Measurements from ENCODE around the gene PARVG.

Gene PARVG

DNA sequence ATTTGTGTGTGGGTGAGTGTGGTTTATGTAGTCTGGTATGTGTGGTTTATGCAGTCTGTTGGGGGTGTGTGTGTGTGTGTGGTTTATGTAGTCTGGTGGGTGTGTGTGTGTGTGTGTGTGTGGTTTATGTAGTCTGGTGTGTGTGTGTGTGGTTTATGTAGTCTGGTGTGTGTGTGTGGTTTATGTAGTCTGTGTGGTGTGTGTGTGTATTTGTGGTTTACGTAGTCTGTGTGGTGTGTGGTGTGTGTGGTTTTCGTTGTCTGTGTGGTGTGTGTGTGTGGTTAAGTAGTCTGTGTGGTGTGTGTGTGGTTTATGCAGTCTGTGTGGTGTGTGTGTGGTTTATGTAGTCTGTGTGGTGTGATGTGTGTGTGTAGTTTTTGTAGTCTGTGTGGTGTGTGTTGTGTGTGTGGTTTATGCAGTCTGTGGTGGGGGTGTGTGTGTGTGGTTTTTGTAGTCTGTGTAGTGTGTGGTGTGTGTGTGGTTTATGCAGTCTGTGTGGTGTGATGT, 26.2 kb upstream of the PARVG start:
- H2AK5ac ChIP-seq (ENCODE audit: low read length, severe bottlenecking), result peak overlapping the region; percentile 57
- peak overlapping the region in 1 of 2 experiments; percentile 19 for H3K14ac ChIP-seq (ENCODE audit: low read length in 2 of 2)
- peaks cover 31% of the 10 kb centered on the region for H3K4me1 ChIP-seq (ENCODE audit: control insufficient read depth, insufficient read depth, low read depth, low read length)
- H3K4me3 ChIP-seq (ENCODE audit: insufficient read depth in 1 of 2, low read depth in 1 of 2, low read length in 2 of 2), result no peak overlapping the region
- no peak overlapping the region for H3K9ac ChIP-seq (ENCODE audit: low read length)
- peak overlapping the region; percentile 21 for H3K27ac ChIP-seq (ENCODE audit: low read length, poor library complexity, severe bottlenecking)
- peaks cover 0 to 20% of the 10 kb centered on the region in 2 experiments for H3K36me3 ChIP-seq (ENCODE audit: control insufficient read depth in 1 of 2, insufficient read depth in 2 of 2, low read depth in 1 of 2, low read length in 2 of 2)
- H3K9me3 ChIP-seq (ENCODE audit: control insufficient read depth, low read length), result no peaks in the 10 kb centered on the region
- H2AFZ ChIP-seq (ENCODE audit: low read depth, low read length), result no peak overlapping the region
- 80% methylated on average over 2 of the region's 2 CpGs for WGBS
- H4K8ac ChIP-seq (ENCODE audit: low read length), result no peak overlapping the region
- no peak overlapping the region for H2BK5ac ChIP-seq (ENCODE audit: low read depth, low read length, poor library complexity, severe bottlenecking)
- H3K4ac ChIP-seq (ENCODE audit: low read depth in 1 of 2, low read length in 2 of 2), result no peak overlapping the region
- DNase-seq, result peak; percentile 18
- no peak overlapping the region for H2BK120ac ChIP-seq (ENCODE audit: low read depth, low read length)
- H3K27me3 ChIP-seq (ENCODE audit: control insufficient read depth in 1 of 2, insufficient read depth in 1 of 2, low read length in 2 of 2), result peaks cover 0 to 12% of the 10 kb centered on the region in 2 experiments
- no peak overlapping the region for H3K23ac ChIP-seq (ENCODE audit: low read length in 2 of 2)
- peak overlapping the region in 1 of 2 experiments; percentile 37 for H3K18ac ChIP-seq (ENCODE audit: low read depth in 1 of 2, low read length in 2 of 2)
- H3K79me1 ChIP-seq (replicated peaks; ENCODE audit: low read length, poor library complexity, severe bottlenecking), result no peaks in the 10 kb centered on the region
- no peak overlapping the region for H2BK15ac ChIP-seq (ENCODE audit: low read depth, poor library complexity, severe bottlenecking)
- no peak overlapping the region for H4K91ac ChIP-seq (ENCODE audit: low read length)
- H2BK12ac ChIP-seq (ENCODE audit: low read length in 2 of 2), result no peak overlapping the region
- H3K4me2 ChIP-seq (ENCODE audit: low read length, poor library complexity, severe bottlenecking), result no peak overlapping the region

DNA sequence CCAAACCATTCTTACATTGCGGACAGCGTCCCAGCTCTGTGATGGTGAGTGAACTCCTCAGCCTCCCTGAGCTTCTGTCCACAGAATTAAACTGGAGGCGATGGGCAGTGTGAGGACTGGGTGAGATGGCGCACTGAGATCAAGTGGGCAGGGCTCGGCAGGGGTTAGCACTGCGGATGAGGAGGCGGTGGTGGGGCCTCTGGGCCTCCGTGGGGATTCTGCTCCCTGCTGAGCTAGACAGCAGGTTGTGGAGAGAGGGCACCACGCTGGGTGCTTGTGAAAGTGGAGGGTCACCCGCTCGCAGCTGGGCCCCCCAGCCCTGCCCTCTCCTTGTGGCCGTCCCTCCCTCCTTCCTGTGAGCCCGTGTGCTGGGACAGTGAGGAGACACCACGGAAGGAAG, 25.6 kb upstream of the PARVG start:
- H3K4ac ChIP-seq (ENCODE audit: low read depth in 1 of 2, low read length in 2 of 2), result no peak overlapping the region
- H2BK120ac ChIP-seq (ENCODE audit: low read depth, low read length), result no peak overlapping the region
- whole genome bisulfite sequencing, result 88% methylated on average over 14 of the region's 14 CpGs
- H2AK5ac ChIP-seq (ENCODE audit: low read length, severe bottlenecking), result peak overlapping the region; percentile 53
- H3K4me3 ChIP-seq (ENCODE audit: insufficient read depth in 1 of 2, low read depth in 1 of 2, low read length in 2 of 2), result no peak overlapping the region
- H3K27me3 ChIP-seq (ENCODE audit: control insufficient read depth in 1 of 2, insufficient read depth in 1 of 2, low read length in 2 of 2), result peaks cover 0 to 12% of the 10 kb centered on the region in 2 experiments
- H3K9me3 ChIP-seq (ENCODE audit: control insufficient read depth, low read length), result no peaks in the 10 kb centered on the region
- no peak overlapping the region for H2BK15ac ChIP-seq (ENCODE audit: low read depth, poor library complexity, severe bottlenecking)
- H3K36me3 ChIP-seq (ENCODE audit: control insufficient read depth in 1 of 2, insufficient read depth in 2 of 2, low read depth in 1 of 2, low read length in 2 of 2), result peaks cover 0 to 20% of the 10 kb centered on the region in 2 experiments
- H3K4me1 ChIP-seq (ENCODE audit: control insufficient read depth, insufficient read depth, low read depth, low read length), result peaks cover 34% of the 10 kb centered on the region
- H2BK5ac ChIP-seq (ENCODE audit: low read depth, low read length, poor library complexity, severe bottlenecking), result no peak overlapping the region
- no peak for DNase-seq
- H3K14ac ChIP-seq (ENCODE audit: low read length in 2 of 2), result peak overlapping the region in 1 of 2 experiments; percentile 38
- no peak overlapping the region for H4K91ac ChIP-seq (ENCODE audit: low read length)
- no peaks in the 10 kb centered on the region for H3K79me1 ChIP-seq (replicated peaks; ENCODE audit: low read length, poor library complexity, severe bottlenecking)
- no peak overlapping the region for H3K4me2 ChIP-seq (ENCODE audit: low read length, poor library complexity, severe bottlenecking)
- H2AFZ ChIP-seq (ENCODE audit: low read depth, low read length), result no peak overlapping the region
- H2BK12ac ChIP-seq (ENCODE audit: low read length in 2 of 2), result no peak overlapping the region
- H3K27ac ChIP-seq (ENCODE audit: low read length, poor library complexity, severe bottlenecking), result no peak overlapping the region
- no peak overlapping the region for H3K9ac ChIP-seq (ENCODE audit: low read length)
- H3K23ac ChIP-seq (ENCODE audit: low read length in 2 of 2), result no peak overlapping the region
- no peak overlapping the region for H4K8ac ChIP-seq (ENCODE audit: low read length)
- no peak overlapping the region for H3K18ac ChIP-seq (ENCODE audit: low read depth in 1 of 2, low read length in 2 of 2)

DNA sequence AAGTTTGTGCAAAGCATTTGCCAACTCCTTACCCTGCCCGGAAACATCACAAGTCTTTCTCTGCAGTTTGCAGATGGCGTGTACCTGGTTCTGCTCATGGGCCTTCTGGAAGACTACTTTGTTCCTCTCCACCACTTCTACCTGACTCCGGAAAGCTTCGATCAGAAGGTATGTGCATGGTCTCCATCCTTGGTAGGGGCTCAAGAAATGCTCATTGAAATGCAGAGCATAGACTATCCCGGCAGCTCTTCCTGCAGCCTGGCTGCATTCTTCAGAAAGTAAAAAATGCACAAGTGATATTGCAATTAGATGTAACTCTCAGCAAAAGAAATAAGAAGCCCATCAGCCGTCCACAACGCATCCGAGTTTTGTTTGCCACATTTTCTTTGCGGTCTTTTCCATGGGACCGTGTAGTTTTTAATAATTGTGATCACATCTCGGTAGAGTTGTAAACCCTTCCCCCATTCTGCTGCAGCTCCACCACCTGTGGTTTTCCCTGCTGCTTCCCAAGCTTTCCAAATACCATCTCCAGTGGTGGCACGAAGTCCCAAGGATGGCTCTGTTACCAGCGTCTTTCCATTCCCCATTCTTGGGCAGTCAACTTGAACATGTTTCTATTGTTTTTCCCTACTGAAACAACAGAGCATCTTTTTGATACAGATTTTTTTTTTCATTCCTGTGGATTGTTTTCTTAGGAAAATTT, 22.7 kb upstream of the PARVG start:
- no peak overlapping the region for H3K27ac ChIP-seq (ENCODE audit: low read length, poor library complexity, severe bottlenecking)
- no peaks in the 10 kb centered on the region for H3K9me3 ChIP-seq (ENCODE audit: control insufficient read depth, low read length)
- no peak overlapping the region for H4K91ac ChIP-seq (ENCODE audit: low read length)
- H2BK5ac ChIP-seq (ENCODE audit: low read depth, low read length, poor library complexity, severe bottlenecking), result no peak overlapping the region
- no peak overlapping the region for H2BK120ac ChIP-seq (ENCODE audit: low read depth, low read length)
- H2AK5ac ChIP-seq (ENCODE audit: low read length, severe bottlenecking), result no peak overlapping the region
- peaks cover 0 to 16% of the 10 kb centered on the region in 2 experiments for H3K27me3 ChIP-seq (ENCODE audit: control insufficient read depth in 1 of 2, insufficient read depth in 1 of 2, low read length in 2 of 2)
- no peaks in the 10 kb centered on the region for H3K79me1 ChIP-seq (replicated peaks; ENCODE audit: low read length, poor library complexity, severe bottlenecking)
- H3K14ac ChIP-seq (ENCODE audit: low read length in 2 of 2), result no peak overlapping the region
- H3K4me1 ChIP-seq (ENCODE audit: control insufficient read depth, insufficient read depth, low read depth, low read length), result peaks cover 32% of the 10 kb centered on the region
- no peak overlapping the region for H2BK15ac ChIP-seq (ENCODE audit: low read depth, poor library complexity, severe bottlenecking)
- H3K23ac ChIP-seq (ENCODE audit: low read length in 2 of 2), result no peak overlapping the region
- H2BK12ac ChIP-seq (ENCODE audit: low read length in 2 of 2), result no peak overlapping the region
- no peak overlapping the region for H3K18ac ChIP-seq (ENCODE audit: low read depth in 1 of 2, low read length in 2 of 2)
- H4K8ac ChIP-seq (ENCODE audit: low read length), result no peak overlapping the region
- no peak overlapping the region for H2AFZ ChIP-seq (ENCODE audit: low read depth, low read length)
- H3K4ac ChIP-seq (ENCODE audit: low read depth in 1 of 2, low read length in 2 of 2), result no peak overlapping the region
- no peak overlapping the region for H3K4me2 ChIP-seq (ENCODE audit: low read length, poor library complexity, severe bottlenecking)
- no peak overlapping the region for H3K4me3 ChIP-seq (ENCODE audit: insufficient read depth in 1 of 2, low read depth in 1 of 2, low read length in 2 of 2)
- 94% methylated on average over 13 of the region's 13 CpGs for WGBS
- peaks cover 0 to 16% of the 10 kb centered on the region in 2 experiments for H3K36me3 ChIP-seq (ENCODE audit: control insufficient read depth in 1 of 2, insufficient read depth in 2 of 2, low read depth in 1 of 2, low read length in 2 of 2)
- DNase-seq, result no peak
- no peak overlapping the region for H3K9ac ChIP-seq (ENCODE audit: low read length)

DNA sequence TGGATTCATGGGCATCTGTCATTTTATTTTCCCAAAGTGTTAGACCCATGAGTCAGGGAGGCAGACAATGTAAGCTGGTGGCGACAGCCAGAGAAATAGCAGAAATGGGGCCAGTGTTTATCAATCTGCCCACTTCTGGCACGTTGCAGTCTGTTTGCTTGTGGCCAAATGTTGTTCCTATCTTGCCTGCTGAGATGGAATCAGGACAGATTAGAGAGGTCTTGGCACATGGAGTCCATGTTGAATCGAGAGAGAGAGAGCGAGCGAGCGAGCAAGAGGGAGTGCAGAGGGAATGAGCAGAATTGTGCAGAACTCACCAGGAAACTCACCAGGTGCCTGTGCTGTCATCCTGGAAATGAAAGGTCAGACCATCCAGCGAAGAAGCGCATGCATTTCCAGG, 21.9 kb upstream of the PARVG start:
- H3K4me3 ChIP-seq (ENCODE audit: insufficient read depth in 1 of 2, low read depth in 1 of 2, low read length in 2 of 2), result no peak overlapping the region
- peaks cover 0 to 16% of the 10 kb centered on the region in 2 experiments for H3K27me3 ChIP-seq (ENCODE audit: control insufficient read depth in 1 of 2, insufficient read depth in 1 of 2, low read length in 2 of 2)
- H3K9ac ChIP-seq (ENCODE audit: low read length), result no peak overlapping the region
- no peak overlapping the region for H3K14ac ChIP-seq (ENCODE audit: low read length in 2 of 2)
- peaks cover 0 to 13% of the 10 kb centered on the region in 2 experiments for H3K36me3 ChIP-seq (ENCODE audit: control insufficient read depth in 1 of 2, insufficient read depth in 2 of 2, low read depth in 1 of 2, low read length in 2 of 2)
- no peak overlapping the region for H4K8ac ChIP-seq (ENCODE audit: low read length)
- H4K91ac ChIP-seq (ENCODE audit: low read length), result no peak overlapping the region
- no peak overlapping the region for H2BK12ac ChIP-seq (ENCODE audit: low read length in 2 of 2)
- H3K18ac ChIP-seq (ENCODE audit: low read depth in 1 of 2, low read length in 2 of 2), result no peak overlapping the region
- no peak overlapping the region for H3K27ac ChIP-seq (ENCODE audit: low read length, poor library complexity, severe bottlenecking)
- no peak overlapping the region for H2BK120ac ChIP-seq (ENCODE audit: low read depth, low read length)
- no peak overlapping the region for H2BK5ac ChIP-seq (ENCODE audit: low read depth, low read length, poor library complexity, severe bottlenecking)
- H3K4me2 ChIP-seq (ENCODE audit: low read length, poor library complexity, severe bottlenecking), result no peak overlapping the region
- no peak overlapping the region for H2BK15ac ChIP-seq (ENCODE audit: low read depth, poor library complexity, severe bottlenecking)
- H3K4me1 ChIP-seq (ENCODE audit: control insufficient read depth, insufficient read depth, low read depth, low read length), result peaks cover 30% of the 10 kb centered on the region
- H3K9me3 ChIP-seq (ENCODE audit: control insufficient read depth, low read length), result no peaks in the 10 kb centered on the region
- WGBS, result 93% methylated on average over 8 of the region's 8 CpGs
- no peak overlapping the region for H2AK5ac ChIP-seq (ENCODE audit: low read length, severe bottlenecking)
- DNase-seq, result no peak
- no peak overlapping the region for H2AFZ ChIP-seq (ENCODE audit: low read depth, low read length)
- H3K4ac ChIP-seq (ENCODE audit: low read depth in 1 of 2, low read length in 2 of 2), result no peak overlapping the region
- no peaks in the 10 kb centered on the region for H3K79me1 ChIP-seq (replicated peaks; ENCODE audit: low read length, poor library complexity, severe bottlenecking)
- no peak overlapping the region for H3K23ac ChIP-seq (ENCODE audit: low read length in 2 of 2)
